Fibroblast of the aortic adventitia (primary cell): ENCODE data around the gene FNBP1L. TPM values are rescaled to one million over a fixed set of nuclear protein-coding genes. Genes with fewer than 3 reads are reported as not detected.

Experiments used
- DNase-seq: peaks from one replicate; pipeline ENCODE4 v3.0.0-alpha.2; 2010; ENCODE audit warnings: low read depth
- H3K4me3 ChIP-seq: 2 replicates; pipeline ENCODE4 v1.5.1; 2011; ENCODE audit warnings: low read depth, mild to moderate bottlenecking, control low read depth, low read length, moderate library complexity
- total RNA-seq: library from RNA; depleted of rRNA; stranded (reverse); fragments of >200 nt; gene quantifications from 2 replicates; pipeline ENCODE4 v1.2.3, GENCODE V29; 2012; ENCODE audit warnings: low replicate concordance
- TF ChIP-seq, protein P1 (sequence below): IDR thresholded peaks from 2 replicates; pipeline ENCODE4 v1.5.1; 2011; ENCODE audit warnings: mild to moderate bottlenecking, low read length, control low read depth, inconsistent platforms; ENCODE audit not compliant: insufficient read depth

Gene FNBP1L
- total RNA-seq, 1 donor, result 15.0 TPM

DNA sequence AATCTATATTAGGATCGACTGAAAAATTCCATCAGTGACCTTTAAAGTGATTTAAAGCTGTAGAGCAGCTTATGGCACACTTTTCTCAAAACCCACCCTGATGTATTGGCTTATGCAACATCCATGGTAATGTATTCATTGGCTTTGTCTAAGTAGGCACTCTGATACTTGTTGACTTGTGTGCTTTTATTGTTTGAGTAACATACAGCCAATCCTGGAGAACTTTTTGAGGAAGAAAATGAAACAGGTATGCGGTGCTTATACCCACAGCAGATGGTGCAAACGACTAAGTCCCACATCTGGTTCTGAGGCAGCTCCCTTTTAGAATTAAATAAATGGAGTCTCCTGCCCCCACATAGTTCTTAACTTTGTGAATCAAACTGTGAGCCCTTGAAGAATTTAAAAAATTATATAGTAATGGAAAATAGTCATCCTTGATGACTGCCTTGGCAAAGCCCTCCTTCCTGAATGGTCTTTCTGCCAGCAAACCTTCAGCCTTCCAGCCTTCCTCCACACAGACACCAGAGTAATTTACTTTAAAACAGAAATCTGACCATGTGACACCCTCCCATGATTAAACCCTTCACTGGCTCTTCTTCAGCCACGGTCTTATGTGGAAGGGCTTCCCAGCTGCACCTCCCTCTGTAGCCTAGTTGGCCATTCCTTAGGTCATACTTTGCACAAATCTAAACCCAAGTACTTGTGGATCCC lies 117.7 kb downstream of the FNBP1L start:
- TF ChIP-seq, protein P1, sequence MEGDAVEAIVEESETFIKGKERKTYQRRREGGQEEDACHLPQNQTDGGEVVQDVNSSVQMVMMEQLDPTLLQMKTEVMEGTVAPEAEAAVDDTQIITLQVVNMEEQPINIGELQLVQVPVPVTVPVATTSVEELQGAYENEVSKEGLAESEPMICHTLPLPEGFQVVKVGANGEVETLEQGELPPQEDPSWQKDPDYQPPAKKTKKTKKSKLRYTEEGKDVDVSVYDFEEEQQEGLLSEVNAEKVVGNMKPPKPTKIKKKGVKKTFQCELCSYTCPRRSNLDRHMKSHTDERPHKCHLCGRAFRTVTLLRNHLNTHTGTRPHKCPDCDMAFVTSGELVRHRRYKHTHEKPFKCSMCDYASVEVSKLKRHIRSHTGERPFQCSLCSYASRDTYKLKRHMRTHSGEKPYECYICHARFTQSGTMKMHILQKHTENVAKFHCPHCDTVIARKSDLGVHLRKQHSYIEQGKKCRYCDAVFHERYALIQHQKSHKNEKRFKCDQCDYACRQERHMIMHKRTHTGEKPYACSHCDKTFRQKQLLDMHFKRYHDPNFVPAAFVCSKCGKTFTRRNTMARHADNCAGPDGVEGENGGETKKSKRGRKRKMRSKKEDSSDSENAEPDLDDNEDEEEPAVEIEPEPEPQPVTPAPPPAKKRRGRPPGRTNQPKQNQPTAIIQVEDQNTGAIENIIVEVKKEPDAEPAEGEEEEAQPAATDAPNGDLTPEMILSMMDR, result no peak
- peak; percentile 92 for DNase-seq
- no peak overlapping the region for H3K4me3 ChIP-seq

DNA sequence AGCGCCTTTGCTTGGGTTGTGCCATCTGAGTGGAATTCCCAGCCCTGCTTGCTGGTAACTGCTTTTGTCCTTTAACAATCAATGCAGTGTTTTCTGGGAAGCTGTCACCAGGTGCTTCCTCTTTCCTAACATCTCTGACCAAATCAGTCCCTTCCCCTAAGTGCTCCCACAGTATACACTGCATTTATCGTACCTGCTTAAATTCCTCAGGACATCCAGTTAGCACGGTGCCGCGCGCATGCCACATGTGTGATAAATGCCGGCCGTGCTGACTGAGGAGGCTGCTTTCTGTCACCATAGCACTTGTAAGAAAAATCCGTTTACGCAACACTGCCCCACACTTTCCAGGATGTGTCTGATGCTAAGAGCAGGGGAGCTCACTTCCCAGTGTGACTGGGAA lies 118.3 kb downstream of the FNBP1L start:
- no peak overlapping the region for H3K4me3 ChIP-seq
- no peak for DNase-seq
- TF ChIP-seq, protein P1, result no peak

DNA sequence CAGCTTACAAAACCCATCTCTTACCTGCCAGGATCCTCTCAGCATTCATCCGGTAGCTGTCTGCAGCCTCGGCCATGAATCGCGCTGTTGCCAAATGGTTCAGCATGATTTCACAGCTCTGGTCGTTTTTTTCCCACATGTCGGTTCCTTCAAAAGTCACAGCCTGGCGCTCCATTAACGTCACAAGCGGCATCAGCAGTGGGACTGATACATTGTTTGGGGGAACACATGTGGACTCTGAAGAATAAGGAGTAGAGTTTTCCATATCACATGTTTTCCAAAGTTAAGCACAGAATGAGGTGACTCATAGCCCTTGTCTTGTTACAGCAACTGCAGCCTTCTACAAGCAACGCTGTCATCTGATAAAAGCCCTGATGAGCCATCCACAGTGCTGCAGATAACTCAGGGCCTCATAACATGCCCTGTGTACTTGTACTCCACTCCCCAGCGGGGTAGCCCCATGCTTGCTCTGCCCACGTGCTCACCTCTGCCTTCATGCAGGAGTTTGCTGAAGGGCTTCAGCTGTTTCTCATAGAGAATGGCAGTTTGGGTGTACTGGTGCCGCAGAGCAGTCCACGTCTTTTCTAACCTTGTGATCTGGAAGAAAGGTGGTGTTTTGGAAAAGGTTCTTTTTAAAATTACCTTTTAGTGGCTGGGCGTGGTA lies 119.5 kb downstream of the FNBP1L start:
- peak; percentile 88 for DNase-seq
- TF ChIP-seq, protein P1, result no peak
- H3K4me3 ChIP-seq, result no peak overlapping the region

DNA sequence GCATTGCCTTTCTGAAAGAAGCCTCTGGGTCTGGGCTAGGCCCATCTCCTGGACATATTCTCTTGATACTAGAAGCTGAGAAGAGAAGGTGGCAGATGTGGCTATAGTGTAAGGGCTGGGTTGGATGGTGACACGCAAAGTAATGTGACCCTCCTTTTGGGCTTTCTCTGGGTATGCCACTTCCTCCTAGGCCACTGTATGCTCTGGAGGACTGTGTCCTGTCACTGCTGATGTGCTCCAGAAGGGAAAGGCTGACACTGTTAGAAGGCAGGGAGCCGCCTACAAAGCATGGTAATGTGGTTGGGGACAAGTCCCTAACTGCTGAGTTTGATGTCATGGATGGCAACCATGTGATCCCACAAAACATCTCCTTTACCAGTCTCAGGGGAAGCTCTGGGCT lies 121.6 kb downstream of the FNBP1L start:
- H3K4me3 ChIP-seq, result no peak overlapping the region
- DNase-seq, result no peak
- TF ChIP-seq, protein P1, result no peak

DNA sequence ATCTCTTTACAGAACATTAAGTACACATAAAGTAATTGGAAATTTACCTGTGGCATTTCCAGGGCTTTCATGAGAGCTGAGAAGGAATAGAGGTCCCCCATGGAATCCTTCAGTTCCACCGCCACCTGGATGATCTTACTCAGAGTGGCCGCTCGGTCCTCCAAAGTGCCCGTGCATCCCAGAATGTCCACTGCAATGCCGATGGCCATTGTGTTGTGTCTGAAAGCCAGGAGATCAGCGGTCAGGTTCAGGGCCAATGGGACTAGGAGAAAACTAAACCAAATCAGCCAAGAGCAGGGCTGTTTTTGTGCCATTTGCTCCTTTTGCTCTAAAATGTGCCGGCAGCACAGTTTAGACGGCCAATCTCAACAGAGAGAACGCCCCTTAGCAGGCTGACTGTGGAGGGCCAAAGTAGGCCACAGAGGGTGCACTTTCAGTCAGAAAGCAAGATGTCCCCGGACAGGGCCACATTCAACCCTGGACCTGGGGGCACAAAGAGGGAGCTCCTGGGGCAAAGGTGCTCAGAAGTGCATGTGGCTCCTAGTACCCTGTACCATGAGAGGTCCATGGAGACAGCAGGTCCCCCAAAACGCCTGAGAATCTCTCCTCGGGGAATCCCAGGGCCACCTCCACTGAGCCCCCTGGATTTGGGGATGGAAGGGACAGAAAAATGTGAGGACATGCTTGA lies 123.8 kb downstream of the FNBP1L start:
- H3K4me3 ChIP-seq, result no peak overlapping the region
- TF ChIP-seq, protein P1, result no peak
- no peak for DNase-seq

DNA sequence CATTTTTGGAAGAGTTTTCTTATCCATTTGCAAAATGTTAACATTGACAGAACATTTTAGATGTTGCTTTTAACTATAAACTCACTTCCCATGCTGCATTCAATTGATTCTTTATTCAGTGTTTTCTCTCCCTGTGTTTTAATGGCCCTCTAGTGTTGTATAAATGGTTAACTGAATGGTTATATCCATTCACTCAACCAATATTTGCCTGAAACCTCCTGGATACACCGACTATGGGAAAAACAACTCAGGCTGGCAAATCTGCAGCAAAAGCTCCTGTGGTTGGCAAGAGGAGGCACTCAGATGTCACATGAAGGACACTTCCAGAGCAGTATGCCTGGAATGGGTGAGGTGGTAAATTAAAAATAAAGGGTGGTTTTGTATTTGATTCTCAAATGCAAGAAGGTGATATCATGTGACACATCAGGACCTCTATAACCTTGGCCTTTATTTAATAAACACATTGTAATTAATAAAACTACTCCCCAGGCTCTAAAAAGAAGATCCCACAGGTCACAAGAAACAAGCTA lies 126.1 kb downstream of the FNBP1L start:
- TF ChIP-seq, protein P1, result no peak
- DNase-seq, result no peak
- H3K4me3 ChIP-seq, result no peak overlapping the region
